C1 segment of cervical spinal cord (tissue), 14 donors: ENCODE results near the gene UTP20.
"Not testable (repeated sequence)": the region's sequence is repeated elsewhere in the genome, so short reads cannot be mapped to it uniquely, and the experiment has no call there.

Source experiments
- DNase-seq, 14 donors: peaks; one replicate each; lab custom pipeline; 2025; lab: John Stamatoyannopoulos, UW

Gene UTP20

DNA sequence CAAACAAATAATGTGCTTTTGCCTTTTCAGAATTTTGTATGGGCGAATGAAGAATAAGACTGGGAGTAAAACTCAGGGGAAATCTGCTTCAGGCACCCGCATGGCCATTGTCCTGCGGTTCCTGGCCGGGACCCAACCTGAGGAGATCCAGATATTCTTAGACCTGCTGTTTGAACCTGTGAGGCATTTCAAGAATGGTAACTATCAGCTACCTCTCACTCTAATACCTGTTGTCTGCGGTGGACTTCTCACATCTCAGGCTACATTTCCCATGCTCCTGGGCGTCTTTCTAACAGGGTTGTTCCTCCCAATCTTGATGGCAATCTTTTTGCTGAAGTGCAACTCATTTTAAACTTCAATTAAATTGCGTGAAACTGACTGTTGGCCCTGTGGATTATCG is 47.1 kb downstream of the UTP20 start:
- DNase-seq = no peak

- DNase-seq = no peak
These were observed 47.6 kb downstream of the UTP20 start for GRCh38 chr12:101327546-101327945.

GRCh38 chr12:101328917-101329316 is 49.0 kb downstream of the UTP20 start:
- no peak for DNase-seq

- no peak for DNase-seq
These were observed 50.7 kb downstream of the UTP20 start for GRCh38 chr12:101330631-101331030.

DNA sequence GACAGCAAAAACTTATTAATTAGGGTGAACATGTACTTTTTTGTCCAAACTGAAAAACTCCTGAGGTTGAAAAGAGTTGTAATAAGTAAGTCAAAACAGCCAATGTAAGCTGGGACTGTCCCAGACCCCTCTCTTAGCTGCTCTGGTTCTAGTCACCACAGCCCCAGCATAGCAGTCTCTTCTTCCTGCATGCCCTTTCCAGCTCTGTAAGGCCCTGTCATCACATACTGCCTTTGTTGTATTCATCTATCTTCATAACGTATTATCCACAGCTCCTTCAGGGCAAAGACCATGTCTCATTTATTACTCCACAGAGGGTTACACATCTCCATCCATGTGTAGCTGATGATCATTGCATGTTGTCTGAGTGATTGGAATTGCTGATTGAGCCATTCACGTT is 56.5 kb downstream of the UTP20 start:
- DNase-seq = no peak

DNA sequence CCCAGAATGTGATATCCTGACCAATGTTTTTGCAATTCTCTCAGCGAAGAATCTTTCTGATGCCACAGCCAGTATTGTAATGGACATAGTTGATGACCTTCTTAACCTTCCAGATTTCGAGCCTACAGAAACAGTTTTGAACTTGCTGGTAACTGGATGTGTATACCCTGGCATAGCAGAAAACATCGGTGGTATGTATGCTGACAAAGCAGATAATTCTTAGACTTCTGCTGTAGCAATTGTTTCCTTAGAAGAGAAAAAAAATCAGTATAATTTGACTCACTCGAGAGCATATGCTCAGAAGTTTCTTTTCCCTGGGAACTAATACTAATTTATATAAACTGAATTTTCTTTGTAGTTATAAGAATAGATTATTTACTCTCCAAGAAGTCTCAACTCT is 58.2 kb downstream of the UTP20 start:
- no peak for DNase-seq

GRCh38 chr12:101343893-101344292 is 64.0 kb downstream of the UTP20 start:
- DNase-seq = no peak

DNA sequence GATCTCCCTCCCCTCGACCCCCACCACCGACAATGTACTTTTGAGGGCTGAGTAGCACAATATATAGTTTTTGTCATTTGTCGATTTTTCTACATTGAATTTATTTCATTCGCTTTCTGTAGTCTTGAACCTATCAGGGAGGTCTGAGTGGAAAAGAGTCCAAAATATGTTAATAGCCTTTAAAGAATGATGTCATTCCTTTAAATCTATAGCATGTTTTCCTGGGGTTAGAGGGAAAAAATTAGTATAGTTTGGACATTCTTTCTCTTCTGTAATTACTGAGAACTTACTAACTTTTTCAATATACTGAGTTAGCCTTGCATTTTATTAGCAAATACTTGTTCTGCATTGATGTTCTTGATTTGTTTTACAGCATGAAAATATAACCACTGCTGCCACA is 71.8 kb downstream of the UTP20 start:
- no peak for DNase-seq

- DNase-seq = no peak
These were observed 76.9 kb downstream of the UTP20 start for GRCh38 chr12:101356794-101357193.

GRCh38 chr12:101361455-101361854 is 81.5 kb downstream of the UTP20 start:
- DNase-seq = no peak

DNA sequence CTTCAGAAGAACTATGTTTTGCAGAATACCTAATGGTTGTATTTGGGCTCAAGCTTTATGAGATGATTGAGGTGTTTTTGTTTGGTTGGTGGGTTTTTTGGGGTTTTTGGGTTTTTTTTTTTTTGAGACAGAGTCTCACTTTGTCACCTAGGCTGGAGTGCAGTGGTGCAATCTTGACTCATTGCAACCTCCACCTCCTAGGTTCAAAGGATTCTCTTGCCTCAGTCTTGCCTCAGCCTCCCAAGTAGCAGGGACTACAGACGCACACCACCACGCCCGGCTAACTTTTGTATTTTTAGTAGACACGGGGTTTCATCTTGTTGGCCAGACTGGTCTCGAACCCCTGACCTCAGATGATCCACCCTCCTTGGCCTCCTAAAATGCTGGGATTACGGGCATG is 88.1 kb downstream of the UTP20 start:
- no peak for DNase-seq

DNA sequence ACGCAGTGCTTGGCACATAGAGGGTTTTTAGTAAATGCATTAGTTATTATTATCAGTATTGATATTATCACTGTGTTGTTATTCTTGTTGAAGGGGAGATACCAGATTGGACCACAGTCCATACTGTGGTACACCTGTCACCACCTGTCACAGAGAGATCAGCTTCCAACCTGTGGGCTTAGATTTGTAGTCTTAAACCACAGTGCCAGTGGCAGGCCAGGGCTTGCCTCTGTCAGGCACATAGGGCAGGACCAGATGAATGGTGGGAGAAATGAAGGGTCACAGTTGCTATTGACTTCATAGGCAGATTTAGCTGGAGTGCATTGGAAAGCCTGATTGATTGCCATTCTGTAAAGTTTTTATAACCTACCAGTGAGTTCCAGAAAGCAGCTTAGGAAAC is 92.5 kb downstream of the UTP20 start:
- DNase-seq = no peak

- DNase-seq = no peak
These were observed 95.7 kb downstream of the UTP20 start for GRCh38 chr12:101375573-101375972.

GRCh38 chr12:101379149-101379548 is 99.2 kb downstream of the UTP20 start:
- no peak for DNase-seq

GRCh38 chr12:101391181-101391580 is 111.3 kb downstream of the UTP20 start:
- DNase-seq = not testable (repeated sequence)

DNA sequence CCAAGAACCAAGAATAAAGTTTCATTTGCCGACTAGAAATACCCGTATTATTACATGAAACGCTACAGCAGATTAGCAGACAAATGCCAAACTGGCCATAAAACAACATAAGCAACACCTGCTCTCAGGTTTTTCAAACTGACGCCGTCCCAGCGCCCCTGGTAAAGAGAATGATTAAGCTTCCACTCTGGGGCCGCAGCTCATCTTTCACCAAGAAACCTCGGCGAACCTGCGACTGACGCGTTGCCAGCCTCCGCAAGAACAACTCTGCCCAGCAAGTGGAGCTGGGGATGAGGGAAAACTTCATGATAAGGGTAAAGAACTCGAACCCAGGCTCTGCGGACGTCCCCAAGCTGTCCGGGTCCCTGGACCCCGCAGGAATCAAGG is 127.1 kb downstream of the UTP20 start:
- peak in 1 of 14 donors; percentile 23 for DNase-seq

DNA sequence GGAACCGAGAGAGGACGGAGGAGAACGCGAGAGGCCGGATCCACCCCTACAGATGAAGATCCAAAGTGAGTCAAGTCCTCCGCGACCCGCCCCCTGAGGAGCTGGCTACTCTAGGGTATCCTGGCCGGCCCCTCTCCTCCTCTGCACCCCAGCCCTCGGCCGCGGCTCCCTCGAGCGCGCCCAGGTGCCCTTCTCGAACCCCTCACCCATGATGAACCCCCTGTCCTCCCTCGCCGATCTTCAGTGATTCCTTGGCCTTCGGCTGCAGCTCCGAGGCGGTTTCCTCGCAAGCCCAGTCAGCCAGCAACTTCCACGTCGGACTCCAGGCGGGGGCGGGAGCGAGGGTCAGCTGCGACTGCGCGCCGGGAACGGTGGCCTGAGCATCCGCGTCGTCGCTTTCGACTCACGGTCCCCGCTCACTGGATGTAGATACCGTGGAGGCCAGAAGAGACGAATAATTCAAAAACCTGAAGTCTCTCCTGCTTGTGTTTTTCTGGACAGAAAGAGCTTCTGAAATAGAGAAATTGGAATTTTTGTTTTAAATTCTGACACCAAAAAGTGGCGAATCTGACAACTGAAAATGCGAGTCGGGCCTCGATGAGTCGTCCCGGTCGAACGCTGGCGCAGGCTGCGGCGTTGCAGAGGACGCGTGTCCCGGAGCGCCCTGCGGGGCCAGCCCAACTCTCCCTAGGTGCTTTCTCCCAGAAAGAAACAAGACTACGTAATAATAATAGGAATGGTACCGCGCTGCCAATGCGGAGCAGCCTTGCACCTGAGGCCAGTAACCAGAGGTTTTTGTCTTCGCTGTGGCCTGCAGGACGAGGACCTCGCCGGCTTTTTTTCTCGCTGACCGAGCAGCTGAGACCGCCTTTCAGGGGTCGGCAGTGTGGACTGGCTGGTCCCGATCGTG is 127.8 kb downstream of the UTP20 start, which contains the start of gene ARL1:
ARL1 (minus strand) TSS at position 337 of the 910 bp plus-strand sequence; CDS start at position 210, 127 bp downstream.
- DNase-seq = peak; percentile 21 to 97 (median 83)

- DNase-seq = not testable (repeated sequence)
These were observed 130.3 kb downstream of the UTP20 start for GRCh38 chr12:101410169-101410568.

- DNase-seq = peak in 1 of 14 donors; percentile 6
These were observed 134.7 kb downstream of the UTP20 start for GRCh38 chr12:101414533-101415119.

GRCh38 chr12:101415228-101415627 is 135.3 kb downstream of the UTP20 start:
- DNase-seq = no peak

DNA sequence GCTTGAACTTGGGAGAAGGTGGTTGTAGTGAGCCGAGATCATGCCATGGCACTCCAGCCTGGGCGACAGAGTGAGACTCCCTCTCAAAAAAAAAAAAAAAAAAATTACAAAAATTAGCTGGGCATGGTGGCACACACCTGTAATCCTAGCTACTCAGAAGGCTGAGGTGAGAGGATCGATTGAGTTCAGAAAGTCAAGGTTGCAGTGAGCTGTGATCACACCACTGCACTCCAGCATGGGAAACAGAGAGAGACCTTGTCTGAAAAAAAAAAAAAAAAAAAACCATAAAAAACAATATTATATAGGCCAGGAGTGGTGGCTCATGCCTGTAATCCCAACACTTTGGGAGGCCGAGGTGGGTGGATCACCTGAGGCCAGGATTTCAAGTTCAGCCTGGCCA is 142.2 kb downstream of the UTP20 start:
- DNase-seq = not testable (repeated sequence)

DNA sequence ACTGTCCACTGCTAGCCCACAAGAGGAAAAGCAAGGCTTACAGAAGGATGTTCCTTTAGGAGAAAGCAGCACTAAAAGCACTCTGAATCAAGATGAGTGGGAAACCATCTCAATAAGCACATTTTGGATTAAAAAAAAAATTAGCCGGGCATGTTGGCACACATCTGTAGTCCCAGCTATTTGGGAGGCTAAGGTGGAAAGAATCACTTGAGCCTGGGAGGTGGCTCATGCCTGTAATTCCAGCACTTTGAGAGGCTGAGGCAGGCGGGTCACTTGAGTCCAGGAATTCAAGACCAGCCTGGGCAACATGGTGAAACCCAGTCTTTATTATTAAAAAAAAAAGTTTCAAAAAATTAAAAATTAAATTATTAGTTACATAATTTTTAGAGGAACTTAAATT is 144.7 kb downstream of the UTP20 start:
- DNase-seq = no peak

DNA sequence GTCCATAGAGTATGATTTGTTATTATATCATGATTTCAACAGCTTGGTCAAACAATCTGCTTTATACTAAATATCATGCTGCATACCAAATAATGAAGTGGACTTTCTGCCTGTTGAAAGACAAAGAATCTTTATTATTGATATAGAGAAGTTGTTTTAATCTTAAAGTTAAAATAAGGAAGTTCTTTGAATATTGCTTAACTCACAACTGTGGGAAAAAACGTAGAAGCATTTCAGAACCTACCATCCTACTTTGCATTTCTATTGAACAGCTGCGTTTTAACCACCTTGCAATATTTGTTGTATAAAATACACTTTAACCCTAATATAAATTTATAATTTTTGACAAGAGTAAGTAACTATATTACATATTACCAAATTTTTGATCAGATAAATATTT is 150.6 kb downstream of the UTP20 start:
- no peak for DNase-seq
